Karpas-422 (cell line): ENCODE results near the gene CD200R1. TPM values are rescaled to one million over a fixed set of nuclear protein-coding genes. Genes with fewer than 3 reads are reported as not detected.

Experiments used
- DNase-seq: peaks from one replicate; pipeline ENCODE4 v3.0.0-alpha.2; 2015
- H2AFZ ChIP-seq: fragments of 200-600 bp; sonication (generic); 2 replicates; pipeline ENCODE4 v1.6.1; 2014; ENCODE audit warnings: antibody characterized with exemption, low read length, mixed read lengths
- H3K27ac ChIP-seq: fragments of 200-600 bp; sonication (generic); 2 replicates; pipeline ENCODE4 v1.5.1; 2014; ENCODE audit warnings: mild to moderate bottlenecking, low read length, moderate library complexity
- H3K27me3 ChIP-seq: fragments of 200-600 bp; sonication (generic); 2 replicates; pipeline ENCODE4 v1.6.1; 2014; ENCODE audit warnings: low read length, mixed read lengths
- H3K36me3 ChIP-seq: fragments of 200-600 bp; sonication (generic); 2 replicates; pipeline ENCODE4 v1.6.1; 2014; ENCODE audit warnings: low read length, mixed read lengths; ENCODE audit not compliant: insufficient read depth
- H3K4me1 ChIP-seq: fragments of 200-600 bp; sonication (generic); 2 replicates; pipeline ENCODE4 v1.6.1; 2014; ENCODE audit warnings: mild to moderate bottlenecking, low read length, mixed read lengths
- H3K4me2 ChIP-seq: fragments of 200-600 bp; sonication (generic); 2 replicates; pipeline ENCODE4 v1.6.1; 2014; ENCODE audit warnings: low read length, low read depth, mild to moderate bottlenecking; ENCODE audit not compliant: poor library complexity, severe bottlenecking
- H3K4me3 ChIP-seq: fragments of 200-600 bp; sonication (generic); 2 replicates; pipeline ENCODE4 v1.5.1; 2014; ENCODE audit warnings: mild to moderate bottlenecking, antibody characterized with exemption, low read length, mixed read lengths
- H3K79me2 ChIP-seq: fragments of 200-600 bp; sonication (generic); 2 replicates; pipeline ENCODE4 v1.6.1; 2014; ENCODE audit warnings: mild to moderate bottlenecking, low read length, mixed read lengths
- H3K9ac ChIP-seq: fragments of 200-600 bp; sonication (generic); 2 replicates; pipeline ENCODE4 v1.6.0; 2014; ENCODE audit warnings: low read length
- H3K9me2 ChIP-seq: fragments of 200-600 bp; sonication (generic), shearing (Covaris generic); replicated peaks from 2 replicates; pipeline ENCODE4 v1.6.0; 2014; ENCODE audit warnings: mild to moderate bottlenecking, low read length, moderate library complexity; ENCODE audit not compliant: insufficient read depth
- H3K9me3 ChIP-seq: fragments of 300-700, 200-600 bp; sonication (generic); 2 replicates; pipeline ENCODE4 v1.6.1; 2014; ENCODE audit warnings: low read length, mixed read lengths
- H4K20me1 ChIP-seq: fragments of 200-600 bp; sonication (generic); 2 replicates; pipeline ENCODE4 v1.6.1; 2014; ENCODE audit warnings: mild to moderate bottlenecking, antibody characterized with exemption, low read length, low read depth; ENCODE audit not compliant: insufficient read depth
- total RNA-seq: library from RNA; depleted of rRNA; stranded (reverse); fragments of >200 nt; shearing (Covaris generic); gene quantifications from 2 replicates; pipeline ENCODE4 v1.2.3, GENCODE V29; 2014; ENCODE audit warnings: low replicate concordance; rRNA removed

Gene CD200R1
- total RNA-seq = not detected in 2 replicates

- Histone ChIP-seq H2AFZ (0 out of 2 replicates have a peak within 1 kb of the TSS, but pooled peaks have one; percentile 16), H3K4me2 (no peak within 1 kb of the TSS), H3K4me3 (no peak within 1 kb of the TSS), H3K27ac (no peak within 1 kb of the TSS), H3K4me1 (no peaks in the 10 kb centered on the region), H3K79me2 (no peaks in the 10 kb centered on the region), H3K9ac (no peak within 1 kb of the TSS), H3K9me3 (no peaks in the 10 kb centered on the region), H3K27me3 (no peaks in the 10 kb centered on the region), H4K20me1 (no peaks in the 10 kb centered on the region), H3K36me3 (no peaks in the 10 kb centered on the region), H3K9me2 (no peaks in the 10 kb centered on the region)
- DNase-seq = no peak
Observed at GRCh38 chr3:112974894-112975293, at the start of gene CD200R1. CD200R1 (minus strand) TSS chr3:112975103; CDS start chr3:112974857, 246 bp downstream.

GRCh38 chr3:113021471-113021870, 46.6 kb upstream of the CD200R1 start:
- Histone ChIP-seq H3K79me2 (peaks cover 34% of the 10 kb centered on the region), H3K4me2 (no peak overlapping the region), H3K27ac (no peak overlapping the region), H4K20me1 (no peaks in the 10 kb centered on the region), H3K9me3 (no peaks in the 10 kb centered on the region), H3K36me3 (peaks cover 9% of the 10 kb centered on the region; the same call in 1 of the 2 replicates), H3K27me3 (no peaks in the 10 kb centered on the region), H3K4me3 (no peak overlapping the region), H3K9ac (no peak overlapping the region), H2AFZ (no peak overlapping the region), H3K4me1 (peaks cover 24% of the 10 kb centered on the region), H3K9me2 (no peaks in the 10 kb centered on the region)
- no peak for DNase-seq

GRCh38 chr3:113019182-113020137, 44.6 kb upstream of the CD200R1 start:
- no peaks in the 10 kb centered on the region for H4K20me1 ChIP-seq
- H3K4me3 ChIP-seq = peak overlapping the region; percentile 92
- H3K27me3 ChIP-seq = no peaks in the 10 kb centered on the region
- H3K9ac ChIP-seq = peak overlapping the region; percentile 90
- peaks cover 31% of the 10 kb centered on the region for H3K4me1 ChIP-seq
- H3K4me2 ChIP-seq = peak overlapping the region; percentile 94
- peaks cover 54% of the 10 kb centered on the region for H3K79me2 ChIP-seq
- peak overlapping the region; percentile 67 for H3K27ac ChIP-seq
- DNase-seq = peak; percentile 98
- H2AFZ ChIP-seq = peak overlapping the region; percentile 57
- no peaks in the 10 kb centered on the region for H3K9me3 ChIP-seq
- no peaks in the 10 kb centered on the region for H3K9me2 ChIP-seq
- H3K36me3 ChIP-seq = peaks cover 26% of the 10 kb centered on the region; the same call in 1 of the 2 replicates

- Histone ChIP-seq H3K4me1 (peaks cover 31% of the 10 kb centered on the region), H3K27me3 (no peaks in the 10 kb centered on the region), H3K4me3 (peak overlapping the region; percentile 92), H3K9ac (peak overlapping the region; percentile 90), H3K79me2 (peaks cover 60% of the 10 kb centered on the region), H3K9me3 (no peaks in the 10 kb centered on the region), H3K36me3 (peaks cover 29% of the 10 kb centered on the region; the same call in 1 of the 2 replicates), H2AFZ (peak overlapping the region; percentile 57; the same call in 1 of the 2 replicates), H3K9me2 (no peaks in the 10 kb centered on the region), H3K4me2 (peak overlapping the region; percentile 94), H4K20me1 (no peaks in the 10 kb centered on the region), H3K27ac (peak overlapping the region; percentile 67)
- DNase-seq = peak; percentile 72
Observed at GRCh38 chr3:113018536-113019181, 43.8 kb upstream of the CD200R1 start.

GRCh38 chr3:113013593-113013992, 38.7 kb upstream of the CD200R1 start:
- H3K27ac ChIP-seq = no peak overlapping the region
- no peaks in the 10 kb centered on the region for H3K27me3 ChIP-seq
- peaks cover 67% of the 10 kb centered on the region; the same call in 1 of the 2 replicates for H3K36me3 ChIP-seq
- H2AFZ ChIP-seq = no peak overlapping the region
- H3K4me2 ChIP-seq = no peak overlapping the region
- peaks cover 26% of the 10 kb centered on the region for H3K4me1 ChIP-seq
- H3K79me2 ChIP-seq = peaks cover 94% of the 10 kb centered on the region
- no peaks in the 10 kb centered on the region for H4K20me1 ChIP-seq
- H3K9ac ChIP-seq = no peak overlapping the region
- H3K9me3 ChIP-seq = no peaks in the 10 kb centered on the region
- no peak for DNase-seq
- no peaks in the 10 kb centered on the region for H3K9me2 ChIP-seq
- H3K4me3 ChIP-seq = no peak overlapping the region

- Histone ChIP-seq H3K4me2 (no peak overlapping the region), H3K9ac (no peak overlapping the region), H3K79me2 (peaks cover 82% of the 10 kb centered on the region), H3K27me3 (no peaks in the 10 kb centered on the region), H3K36me3 (peaks cover 84% of the 10 kb centered on the region), H4K20me1 (0 out of 2 replicates have a peak, but pooled peaks cover 4% of the 10 kb centered on the region), H3K4me3 (no peak overlapping the region), H3K9me2 (no peaks in the 10 kb centered on the region), H3K9me3 (no peaks in the 10 kb centered on the region), H3K27ac (no peak overlapping the region), H3K4me1 (0 out of 2 replicates have a peak, but pooled peaks cover 3% of the 10 kb centered on the region), H2AFZ (no peak overlapping the region)
- DNase-seq = no peak
Observed at GRCh38 chr3:113008117-113008516, 33.2 kb upstream of the CD200R1 start.

- Histone ChIP-seq H3K27ac (no peak overlapping the region), H3K4me3 (no peak overlapping the region), H3K9me2 (no peaks in the 10 kb centered on the region), H3K4me1 (no peaks in the 10 kb centered on the region), H4K20me1 (0 out of 2 replicates have a peak, but pooled peaks cover 4% of the 10 kb centered on the region), H3K4me2 (no peak overlapping the region), H3K27me3 (no peaks in the 10 kb centered on the region), H3K36me3 (peaks cover 83% of the 10 kb centered on the region), H3K9me3 (no peaks in the 10 kb centered on the region), H3K79me2 (peaks cover 78% of the 10 kb centered on the region), H2AFZ (no peak overlapping the region), H3K9ac (no peak overlapping the region)
- DNase-seq = peak; percentile 37
Observed at GRCh38 chr3:113006359-113007056, 31.6 kb upstream of the CD200R1 start.
